Sigmoid colon (tissue), 4 donors: ENCODE measurements around the gene OR6Y1.

ENCODE experiments used
- EP300 ChIP-seq, 4 donors: sonication (generic); formaldehyde crosslinking; IDR thresholded peaks; one replicate each; pipeline ENCODE4 v1.6.1; 2017; ENCODE audit warnings: antibody characterized with exemption in 4 of 4
- POLR2A ChIP-seq, 2 donors: fragments of 450-650 bp; IDR thresholded peaks; one replicate each; pipeline ENCODE4 v1.6.1; 2016; ENCODE audit warnings: antibody characterized with exemption in 2 of 2, mild to moderate bottlenecking in 2 of 2, moderate library complexity in 2 of 2
- TF ChIP-seq, protein P1 (sequence below), 4 experiments: fragments of 450-650 bp in 3 of 4; fragments of 200-600 bp in 1 of 4; IDR thresholded peaks; one replicate each; pipeline ENCODE4 v1.5.1; 2016 to 2019; ENCODE audit warnings: antibody characterized with exemption in 4 of 4, mild to moderate bottlenecking in 3 of 4, moderate library complexity in 2 of 4

DNA sequence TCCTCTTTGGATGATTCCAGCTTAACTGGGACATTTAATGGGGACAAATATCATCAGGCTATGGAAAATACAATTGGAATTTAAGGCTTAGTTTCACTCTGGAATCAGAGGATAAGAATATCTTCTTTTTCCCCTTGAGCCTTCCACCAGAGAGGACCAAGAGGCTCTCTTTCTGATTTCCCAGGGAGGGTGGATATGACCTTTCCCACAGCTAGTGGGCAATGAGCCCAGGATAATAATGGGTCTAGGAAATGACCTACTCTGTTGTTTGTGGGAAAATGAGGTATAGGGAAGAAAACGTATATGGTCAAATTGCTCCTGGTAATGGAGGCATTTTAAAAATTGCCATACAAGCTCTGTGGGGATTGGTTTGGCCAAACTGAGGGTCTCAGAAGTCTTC lies 1.9 kb downstream of the OR6Y1 start:
- no peak for TF ChIP-seq EP300 (IDR thresholded peaks at IDR 0.05)
- TF ChIP-seq, protein P1, sequence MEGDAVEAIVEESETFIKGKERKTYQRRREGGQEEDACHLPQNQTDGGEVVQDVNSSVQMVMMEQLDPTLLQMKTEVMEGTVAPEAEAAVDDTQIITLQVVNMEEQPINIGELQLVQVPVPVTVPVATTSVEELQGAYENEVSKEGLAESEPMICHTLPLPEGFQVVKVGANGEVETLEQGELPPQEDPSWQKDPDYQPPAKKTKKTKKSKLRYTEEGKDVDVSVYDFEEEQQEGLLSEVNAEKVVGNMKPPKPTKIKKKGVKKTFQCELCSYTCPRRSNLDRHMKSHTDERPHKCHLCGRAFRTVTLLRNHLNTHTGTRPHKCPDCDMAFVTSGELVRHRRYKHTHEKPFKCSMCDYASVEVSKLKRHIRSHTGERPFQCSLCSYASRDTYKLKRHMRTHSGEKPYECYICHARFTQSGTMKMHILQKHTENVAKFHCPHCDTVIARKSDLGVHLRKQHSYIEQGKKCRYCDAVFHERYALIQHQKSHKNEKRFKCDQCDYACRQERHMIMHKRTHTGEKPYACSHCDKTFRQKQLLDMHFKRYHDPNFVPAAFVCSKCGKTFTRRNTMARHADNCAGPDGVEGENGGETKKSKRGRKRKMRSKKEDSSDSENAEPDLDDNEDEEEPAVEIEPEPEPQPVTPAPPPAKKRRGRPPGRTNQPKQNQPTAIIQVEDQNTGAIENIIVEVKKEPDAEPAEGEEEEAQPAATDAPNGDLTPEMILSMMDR (IDR thresholded peaks at IDR 0.05) = no peak
- no peak for TF ChIP-seq POLR2A (IDR thresholded peaks at IDR 0.05)
